T47D (cell line): ENCODE results near the gene PPP2R3A.

Experiments
- DNase-seq, 2 experiments: peaks; one replicate each; pipeline versions ENCODE4 v3.0.0 to v3.0.0-alpha.2; 2011 to 2012; ENCODE audit warnings: low read depth in 1 of 2, low spot score in 1 of 2
- JUND ChIP-seq: IDR thresholded peaks from 2 replicates; pipeline ENCODE4 v1.6.1; 2012; ENCODE audit warnings: low read depth
- in situ Hi-C: cut with HindIII; loops from 2 replicates; pipeline ENCODE4 v1.10.0; 2016; ENCODE audit warnings: low sequenced_read_pairs, low pct_unique_long_range_greater_than_20kb

Gene PPP2R3A

DNA sequence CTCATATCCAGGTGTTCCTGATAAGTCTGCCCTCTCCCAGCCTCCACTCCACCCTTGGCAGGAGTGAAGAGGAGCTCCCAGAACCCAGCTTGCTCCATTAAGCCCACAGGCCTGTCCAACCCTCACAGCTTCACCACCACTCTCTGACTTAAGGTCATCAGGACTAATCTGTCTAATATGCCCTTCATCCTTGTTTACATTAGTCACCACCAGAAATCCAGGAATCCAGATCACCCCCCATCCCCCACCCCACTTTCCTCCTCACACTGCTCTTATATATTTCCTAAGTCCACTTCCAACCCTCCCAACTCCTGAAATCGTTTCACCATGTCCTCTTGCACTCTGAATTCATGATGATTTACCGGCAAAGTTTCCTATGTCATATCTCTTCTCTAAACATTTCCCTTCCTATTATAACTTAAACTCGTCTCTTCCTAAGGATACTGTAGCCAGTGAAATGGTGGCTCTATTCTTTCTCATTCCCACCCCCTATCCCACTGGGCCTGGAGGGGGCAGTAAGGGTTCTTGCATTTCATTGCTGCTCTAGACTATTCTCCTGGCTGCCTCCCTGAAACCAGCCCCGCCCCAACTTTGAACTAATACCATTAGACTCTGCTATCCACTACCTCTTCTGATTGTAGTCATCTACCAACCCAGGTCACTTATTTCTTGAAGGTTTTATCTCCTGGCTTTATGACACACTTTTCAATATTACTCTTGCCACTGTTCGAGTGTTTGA lies 43.4 kb downstream of the PPP2R3A start:
- in situ Hi-C loops: no loop called here
- DNase-seq: no peak

DNA sequence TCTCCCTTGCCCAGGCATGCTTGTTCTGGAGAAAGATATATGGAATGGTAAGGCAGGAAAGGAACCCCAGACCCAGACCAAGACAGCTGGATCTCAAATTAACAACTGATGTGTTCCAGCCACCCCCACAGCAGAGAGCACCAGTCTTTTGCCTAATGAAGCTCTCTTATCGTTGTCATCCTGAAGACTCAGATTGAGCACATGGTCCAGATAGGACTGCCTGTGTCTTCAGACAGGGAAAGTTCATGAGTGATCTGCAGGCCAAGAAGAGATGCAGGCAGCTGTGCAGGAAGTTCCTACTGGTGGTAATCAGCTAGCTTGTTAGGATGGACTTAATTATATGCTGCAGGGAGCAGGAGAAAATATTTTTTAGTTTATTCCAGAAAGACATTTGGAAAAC lies 53.3 kb downstream of the PPP2R3A start:
- in situ Hi-C loops: no loop called here
- no peak for TF ChIP-seq JUND
- DNase-seq: no peak

More for the DNA sequence above, 43.4 kb downstream of the PPP2R3A start:
- TF ChIP-seq JUND: no peak

- in situ Hi-C loops: no loop called here
- DNase-seq: no peak
- TF ChIP-seq JUND: no peak
Measured at GRCh38 chr3:136021803-136022202, 56.3 kb downstream of the PPP2R3A start.

- peak in 1 of 2 experiments; percentile 44 for DNase-seq
- 0 out of 2 replicates have a peak, but pooled peaks have one; percentile 18 for TF ChIP-seq JUND
- in situ Hi-C loops: no loop called here
Measured at GRCh38 chr3:136022529-136023263, 57.2 kb downstream of the PPP2R3A start.

DNA sequence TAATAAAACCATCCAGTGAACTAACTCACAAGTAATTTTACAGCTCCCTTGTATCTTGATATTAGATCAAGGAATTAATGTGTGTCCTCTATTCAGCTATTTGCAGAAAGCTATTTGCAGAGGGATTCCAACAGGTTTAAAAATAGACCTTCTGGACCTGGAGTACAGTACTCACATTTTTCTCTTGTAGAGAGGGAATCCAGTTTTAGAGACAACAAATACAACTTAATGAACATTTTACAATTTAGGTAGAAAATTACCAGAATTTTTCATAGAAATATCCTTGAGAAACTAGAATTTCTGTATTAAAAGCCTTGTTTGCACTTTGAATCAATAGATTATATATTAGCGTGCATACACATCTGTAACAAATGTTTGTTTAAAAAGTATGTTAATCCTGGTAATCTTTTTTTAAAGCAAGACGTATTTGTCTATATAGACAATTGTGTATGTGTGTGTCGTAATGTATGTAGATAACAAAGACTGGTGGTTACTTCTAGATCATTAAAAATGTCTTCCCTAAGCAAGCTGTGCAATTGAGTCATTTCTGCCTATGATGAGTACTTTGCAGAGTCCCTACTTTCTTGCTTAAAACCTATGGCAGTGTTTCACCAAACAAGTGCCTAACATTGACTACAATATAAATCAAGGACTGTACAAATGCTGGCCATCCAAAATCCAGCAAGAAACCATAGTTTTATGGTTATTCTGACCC lies 57.9 kb downstream of the PPP2R3A start:
- peak in 1 of 2 experiments; percentile 3 for DNase-seq
- TF ChIP-seq JUND: no peak
- in situ Hi-C loops: no loop called here

DNA sequence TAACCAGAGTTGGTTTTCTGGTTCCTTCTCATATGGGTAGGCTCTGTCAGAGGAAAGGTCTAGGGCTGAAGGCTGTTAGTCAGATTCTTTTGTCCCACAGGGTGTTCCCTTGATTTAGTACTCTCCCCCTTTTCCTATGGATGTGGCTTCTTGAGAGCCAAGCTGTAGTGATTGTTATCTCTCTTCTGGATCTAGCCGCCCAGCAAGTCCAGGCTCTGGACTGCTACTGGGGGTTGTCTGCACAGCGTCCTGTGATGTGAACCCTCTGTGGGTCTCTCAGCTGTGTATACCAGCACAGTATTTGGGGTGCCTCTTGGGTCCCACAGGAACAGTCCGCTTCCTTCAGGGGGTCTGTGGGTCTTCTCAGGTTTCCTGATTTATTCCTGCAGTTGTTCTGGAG lies 70.8 kb downstream of the PPP2R3A start:
- TF ChIP-seq JUND: no peak
- DNase-seq: no peak
- in situ Hi-C loops: no loop called here

DNA sequence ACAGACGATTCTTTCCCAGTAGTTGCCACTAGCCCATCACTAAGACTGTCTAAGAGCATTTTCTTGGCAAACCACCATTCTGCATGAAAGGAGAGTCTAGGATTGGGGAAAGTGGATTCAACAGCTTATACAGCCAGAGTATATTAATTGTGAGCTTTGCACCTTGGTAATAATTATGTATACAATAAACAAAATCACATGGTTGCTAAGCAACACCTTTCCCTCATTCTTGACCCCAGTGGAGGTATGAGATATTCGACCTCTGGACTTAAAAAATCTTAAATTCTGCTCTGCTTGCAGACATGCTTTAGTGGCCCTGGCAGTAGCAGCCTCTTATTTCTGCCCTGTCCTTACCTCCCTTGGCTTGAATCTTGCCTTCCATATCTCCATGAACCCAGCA lies 73.1 kb downstream of the PPP2R3A start:
- in situ Hi-C loops: no loop called here
- TF ChIP-seq JUND: no peak
- no peak for DNase-seq

DNA sequence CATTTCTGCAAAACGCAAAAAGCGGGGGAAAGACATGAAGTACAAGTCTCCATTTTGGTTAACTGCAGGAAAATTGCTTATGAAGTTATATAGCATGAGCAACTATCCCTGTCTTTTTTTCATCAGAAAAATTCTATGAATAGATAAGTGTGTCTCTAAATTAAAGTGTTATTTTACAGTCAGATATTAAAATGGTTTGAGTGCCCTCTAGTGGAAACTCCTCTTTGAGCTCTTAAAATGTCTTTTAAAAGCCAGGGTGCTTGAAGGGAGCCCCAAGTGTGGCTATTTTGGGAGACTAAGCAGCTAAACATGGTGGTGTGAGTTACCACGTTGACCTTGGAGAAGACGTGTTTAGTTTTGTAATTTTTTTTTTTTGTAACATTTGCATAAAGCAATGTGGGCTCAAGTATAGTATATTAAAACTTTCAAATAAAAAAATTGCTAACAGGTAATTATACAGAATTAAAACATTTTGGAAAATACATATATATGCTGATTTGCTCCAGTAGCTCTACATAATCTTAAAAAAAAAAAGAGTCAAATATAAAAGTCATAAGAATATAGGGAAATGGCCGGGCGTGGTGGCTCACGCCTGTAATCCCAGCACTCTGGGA lies 77.2 kb downstream of the PPP2R3A start:
- DNase-seq: peak; percentile 23 to 74
- TF ChIP-seq JUND: no peak
- in situ Hi-C loops: no loop called here

DNA sequence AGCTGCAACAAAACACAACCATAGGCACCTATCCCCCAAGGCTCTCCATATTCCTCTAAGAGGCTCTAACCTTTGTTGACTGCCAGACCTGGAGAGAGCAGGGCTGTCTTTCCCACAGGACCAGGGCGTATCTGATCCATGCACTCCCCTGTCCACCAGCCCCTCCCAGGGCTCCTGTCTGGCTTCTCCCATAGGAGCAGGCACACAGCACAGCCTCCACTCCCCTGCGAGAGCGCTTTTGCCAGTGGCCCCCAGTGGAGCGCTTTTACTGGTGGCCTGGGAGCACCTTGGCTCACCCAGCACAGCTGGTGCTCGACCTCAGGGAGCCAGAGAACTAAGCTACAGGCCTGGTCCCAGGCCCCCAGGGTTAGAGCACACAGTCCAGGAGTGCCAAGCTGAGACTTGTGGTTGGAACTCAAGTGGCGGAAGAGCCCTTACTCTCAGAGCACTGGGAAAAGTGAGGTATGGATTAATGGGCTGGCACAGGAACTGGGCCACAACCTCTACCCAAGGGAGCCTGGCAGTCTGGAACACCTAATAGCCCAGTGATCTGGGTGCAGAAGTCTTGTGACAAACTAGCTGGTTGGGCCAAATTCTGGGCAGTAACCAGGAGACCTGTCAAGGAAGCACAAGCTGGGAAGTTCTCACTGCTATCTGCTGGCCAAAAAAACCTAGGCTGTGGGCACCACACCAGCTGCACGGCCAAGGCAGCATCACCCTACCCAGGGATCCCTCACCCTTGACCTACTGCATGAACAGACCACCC lies 79.6 kb downstream of the PPP2R3A start:
- DNase-seq: no peak
- no peak for TF ChIP-seq JUND
- in situ Hi-C loops: no loop called here

GRCh38 chr3:136048068-136048467 lies 82.5 kb downstream of the PPP2R3A start:
- no peak for TF ChIP-seq JUND
- DNase-seq: no peak
- in situ Hi-C loops: no loop called here

GRCh38 chr3:136050250-136050649 lies 84.7 kb downstream of the PPP2R3A start:
- in situ Hi-C loops: no loop called here
- no peak for DNase-seq
- TF ChIP-seq JUND: no peak

GRCh38 chr3:136055491-136055890 lies 90.0 kb downstream of the PPP2R3A start:
- TF ChIP-seq JUND: no peak
- no peak for DNase-seq
- in situ Hi-C loops: no loop called here
